ENCODE measurements around the gene BTBD9.

BTBD9 gene

DNA sequence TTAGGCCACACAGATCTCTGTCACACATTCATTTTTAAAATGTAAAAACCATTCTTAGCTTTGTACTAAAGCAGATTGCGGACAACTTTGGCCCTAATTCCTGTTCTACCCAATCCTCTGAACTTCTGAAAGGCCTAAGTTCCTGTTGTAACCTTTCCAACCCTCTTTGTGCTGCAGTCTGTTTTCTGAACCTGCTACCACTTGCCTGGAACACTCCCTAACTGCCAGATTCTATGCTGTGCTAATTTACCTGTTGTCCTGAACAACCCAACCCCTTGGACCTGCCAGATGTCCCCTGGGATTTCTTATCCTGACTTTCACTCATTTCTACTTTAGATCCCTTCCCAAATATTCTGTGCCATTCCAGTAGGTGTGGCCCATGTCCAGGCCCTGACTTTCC lies 421.5 kb downstream of the BTBD9 start:
- no peak for DNase-seq

DNA sequence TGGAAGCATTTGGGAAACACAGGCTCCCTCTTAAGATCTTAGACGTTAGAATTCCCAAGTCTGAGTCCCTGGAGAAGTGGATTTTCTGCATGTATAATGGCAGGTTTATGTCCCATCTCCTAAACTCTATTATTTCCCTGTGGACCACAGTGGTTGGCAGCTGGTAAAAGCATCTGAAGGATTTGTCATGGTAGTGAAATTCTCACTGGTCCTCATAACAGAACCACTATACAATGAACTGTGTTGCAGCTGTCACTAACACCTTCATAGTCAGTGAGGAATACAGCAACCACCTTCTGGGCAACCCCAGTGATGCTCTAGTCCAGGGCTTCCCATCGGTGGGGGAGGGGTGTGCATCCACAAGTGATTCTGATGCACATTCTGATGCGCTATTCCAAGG lies 423.3 kb downstream of the BTBD9 start:
- no peak for DNase-seq

DNA sequence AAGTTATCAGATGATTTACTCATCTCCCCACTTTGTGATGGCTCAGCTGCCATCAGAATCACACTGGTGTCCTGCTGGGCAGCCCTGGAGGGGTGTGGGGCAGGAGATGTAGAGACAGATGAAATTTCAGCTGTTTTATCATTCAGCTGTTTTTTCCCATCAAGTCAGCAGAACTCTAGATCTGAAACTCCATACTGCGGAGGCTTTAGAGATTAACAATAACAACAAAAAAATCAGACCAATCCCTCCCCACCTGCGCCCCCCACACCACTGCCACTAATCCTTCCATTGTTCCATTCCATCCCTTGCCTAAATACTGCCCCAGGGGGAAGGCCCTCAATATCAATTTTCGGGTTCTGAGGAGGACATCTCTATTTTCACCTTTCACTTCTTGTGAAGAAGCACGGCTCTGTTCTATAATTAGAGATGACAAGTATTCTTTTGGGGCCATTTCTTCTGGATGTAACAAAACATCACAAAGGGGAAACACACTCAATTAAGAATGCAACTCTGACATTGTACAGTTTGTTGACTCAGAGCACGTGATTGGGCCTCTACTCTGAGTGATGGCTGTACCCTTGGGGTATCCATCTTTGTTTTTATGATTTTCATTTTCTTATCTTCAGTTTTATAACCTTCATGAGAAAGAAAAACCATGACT lies 423.9 kb downstream of the BTBD9 start:
- no peak for DNase-seq

DNA sequence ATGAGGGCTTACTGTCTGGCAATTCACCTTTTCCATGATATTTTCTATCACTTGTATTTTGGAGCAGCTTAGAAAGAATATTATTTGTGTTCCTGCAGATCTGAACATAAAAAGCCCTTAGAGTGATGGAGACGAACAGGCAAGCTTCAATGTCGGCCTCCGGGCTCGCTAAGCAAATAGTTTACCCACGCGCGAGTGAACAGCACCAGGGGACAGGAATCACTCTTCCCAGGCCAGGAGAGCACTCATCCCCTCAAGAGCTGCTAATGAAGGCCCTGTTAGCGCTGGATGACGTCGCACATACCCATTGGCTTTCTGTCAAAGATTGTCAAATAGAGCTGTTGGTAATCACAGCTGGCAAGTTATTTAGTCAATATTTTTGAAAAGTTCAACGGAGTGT lies 424.5 kb downstream of the BTBD9 start:
- DNase-seq = no peak

DNA sequence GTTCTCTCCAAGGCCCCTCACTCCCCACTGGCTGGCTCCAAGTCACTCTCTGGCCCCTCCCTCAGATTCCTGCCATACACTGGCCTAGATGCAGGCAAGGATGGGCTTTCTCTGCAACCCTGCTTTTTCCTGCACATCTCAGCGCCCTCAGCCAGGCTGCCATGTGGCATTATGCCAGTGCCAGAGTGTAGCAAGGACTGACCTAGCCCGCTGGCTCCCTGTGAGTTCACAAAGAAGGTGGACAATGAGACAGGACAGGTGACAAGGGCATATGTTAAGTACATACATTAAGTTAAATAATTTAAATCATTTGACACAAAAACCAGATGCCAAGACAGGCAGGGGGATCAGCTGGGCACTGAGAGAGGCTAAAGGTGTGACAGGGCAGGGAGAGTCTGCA lies 425.6 kb downstream of the BTBD9 start:
- DNase-seq = no peak

- no peak for DNase-seq
Observed at GRCh38 chr6:38213251-38213658, 426.5 kb downstream of the BTBD9 start.

DNA sequence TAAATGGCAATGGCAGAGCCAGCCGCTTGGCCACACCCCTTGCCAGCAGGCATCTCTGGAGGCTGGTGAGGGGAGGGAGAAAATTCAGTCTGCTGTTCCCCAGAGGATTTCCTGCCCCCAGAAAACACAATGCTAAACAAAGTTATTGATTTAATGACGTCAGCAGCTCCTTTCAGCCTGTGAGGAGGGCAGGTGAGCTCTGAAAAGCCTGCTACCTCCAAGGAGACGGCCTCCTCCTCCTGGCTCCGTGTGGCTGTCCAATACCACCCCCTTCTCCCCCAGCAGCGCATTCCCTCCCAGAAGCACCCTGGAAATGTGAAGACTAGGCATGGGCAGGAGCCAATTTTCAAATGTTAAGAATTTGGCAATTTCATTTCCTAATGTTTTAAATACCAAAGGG lies 427.1 kb downstream of the BTBD9 start:
- DNase-seq = no peak

DNA sequence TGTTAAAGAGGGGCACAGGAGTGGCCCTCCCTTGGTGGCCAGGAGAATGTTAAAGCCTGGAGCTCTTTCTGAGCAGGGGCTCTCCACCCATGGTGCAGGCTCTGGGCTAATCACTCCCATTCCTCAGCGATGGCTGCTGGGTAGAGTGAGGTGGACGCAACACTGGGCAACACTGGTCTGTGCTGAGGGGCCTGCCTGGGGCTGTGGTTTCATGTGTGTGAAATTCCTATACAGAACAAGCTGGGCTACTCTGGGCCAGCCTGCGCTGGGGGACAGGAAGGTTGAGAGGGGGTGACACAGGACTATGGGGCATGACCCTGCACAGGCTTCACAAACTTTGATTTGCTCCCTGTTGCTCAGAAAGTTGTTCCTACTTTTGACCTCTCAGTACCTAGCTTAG lies 427.6 kb downstream of the BTBD9 start:
- DNase-seq = no peak

DNA sequence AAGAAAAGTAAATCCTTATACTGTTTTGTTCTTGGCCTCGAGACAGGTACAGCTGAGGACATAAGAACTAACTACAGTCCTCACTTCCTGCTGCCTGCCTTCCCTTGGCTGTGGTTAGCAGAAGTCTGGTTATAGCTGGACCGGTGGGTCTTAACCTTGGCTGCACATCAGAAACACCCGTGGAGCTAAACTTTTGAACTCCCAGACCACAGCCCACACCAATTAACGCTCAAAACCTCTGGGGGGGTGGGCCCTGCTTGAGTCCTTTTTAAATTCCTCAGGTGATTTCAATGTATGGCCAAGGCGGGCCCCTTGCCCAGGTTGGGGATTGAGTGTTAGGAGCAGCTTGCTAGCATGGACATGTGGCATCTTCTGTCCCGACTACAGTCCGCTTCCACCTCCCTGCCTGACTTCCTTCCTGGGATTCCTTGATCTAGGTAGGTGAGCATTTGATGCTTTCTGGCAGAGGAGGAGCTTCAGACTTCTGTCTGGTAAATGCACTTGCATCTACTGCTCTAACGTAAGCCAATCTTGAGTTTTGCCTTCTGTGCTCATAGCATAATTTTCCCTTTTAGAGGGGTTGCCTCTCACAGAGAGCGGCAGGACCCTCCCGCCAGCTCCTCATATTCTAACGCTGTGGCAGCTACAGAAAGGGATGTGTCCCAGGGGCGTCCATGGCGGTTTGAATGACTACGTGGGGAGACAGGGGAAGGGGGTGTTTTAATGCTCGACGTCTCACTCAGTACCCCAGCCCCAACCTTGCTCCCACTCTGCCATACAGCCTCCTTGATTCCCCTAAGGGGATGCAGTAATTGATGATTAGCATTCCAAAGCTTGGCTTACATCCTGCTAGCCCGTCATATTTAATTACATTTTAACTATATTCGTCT lies 430.1 kb downstream of the BTBD9 start:
- DNase-seq = no peak

DNA sequence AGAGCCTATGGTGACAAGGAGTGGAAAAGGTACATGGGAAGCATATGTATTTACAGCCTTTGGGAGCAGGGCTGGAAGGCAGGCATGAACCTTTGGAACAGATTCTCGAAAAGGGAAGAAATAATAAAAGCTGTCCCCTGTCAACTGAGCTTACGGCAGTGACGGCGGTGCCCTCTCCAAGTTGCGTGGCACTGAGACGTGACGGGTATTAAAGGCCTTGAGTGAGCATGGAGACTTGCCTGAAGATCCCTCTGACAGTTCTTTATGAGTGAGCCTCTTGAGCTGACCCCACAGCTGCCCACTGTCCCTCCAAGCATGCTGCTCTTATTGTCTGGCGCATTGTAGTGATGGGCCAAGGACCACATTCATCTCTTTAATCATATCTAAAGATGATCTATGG lies 431.7 kb downstream of the BTBD9 start:
- DNase-seq = no peak

- no peak for DNase-seq
Observed at GRCh38 chr6:38207375-38207774, 432.4 kb downstream of the BTBD9 start.

DNA sequence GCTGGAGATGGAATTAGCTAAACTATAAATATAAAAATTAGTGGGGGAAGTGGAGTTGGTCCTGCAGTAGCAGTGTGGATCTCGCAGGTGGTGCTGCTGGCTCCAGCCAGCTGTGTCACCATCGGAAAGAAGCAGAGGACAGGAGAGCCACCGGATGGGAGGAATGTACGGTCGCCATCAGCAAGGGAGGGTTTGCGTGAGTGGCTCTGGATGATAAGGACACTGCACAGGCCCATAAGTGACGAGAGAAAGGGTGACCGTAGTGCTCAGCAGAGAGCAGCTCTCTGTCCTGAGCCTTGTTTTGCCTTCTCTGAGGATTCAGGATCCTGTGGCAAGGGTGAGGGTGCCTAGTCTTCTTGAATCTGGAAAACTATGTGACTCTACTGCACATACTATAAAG lies 441.5 kb downstream of the BTBD9 start:
- no peak for DNase-seq

GRCh38 chr6:38195113-38195635 lies 444.6 kb downstream of the BTBD9 start:
- no peak for DNase-seq

- DNase-seq = no peak
Observed at GRCh38 chr6:38194589-38194988, 445.1 kb downstream of the BTBD9 start.

DNA sequence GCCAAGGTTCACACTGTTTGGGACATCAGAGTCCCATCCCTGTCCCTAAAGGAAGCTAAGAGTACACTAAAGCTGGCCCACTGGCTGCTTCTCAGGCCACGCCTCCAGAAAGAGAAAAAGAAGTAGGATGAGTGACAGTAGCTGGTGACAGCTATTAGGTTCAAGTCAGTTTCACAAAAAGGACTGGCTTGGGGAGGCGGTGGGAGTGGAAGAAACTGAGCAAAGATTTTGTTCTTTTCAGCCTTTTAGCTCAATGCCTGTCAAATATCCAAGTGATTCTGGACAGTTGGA lies 445.5 kb downstream of the BTBD9 start:
- no peak for DNase-seq

DNA sequence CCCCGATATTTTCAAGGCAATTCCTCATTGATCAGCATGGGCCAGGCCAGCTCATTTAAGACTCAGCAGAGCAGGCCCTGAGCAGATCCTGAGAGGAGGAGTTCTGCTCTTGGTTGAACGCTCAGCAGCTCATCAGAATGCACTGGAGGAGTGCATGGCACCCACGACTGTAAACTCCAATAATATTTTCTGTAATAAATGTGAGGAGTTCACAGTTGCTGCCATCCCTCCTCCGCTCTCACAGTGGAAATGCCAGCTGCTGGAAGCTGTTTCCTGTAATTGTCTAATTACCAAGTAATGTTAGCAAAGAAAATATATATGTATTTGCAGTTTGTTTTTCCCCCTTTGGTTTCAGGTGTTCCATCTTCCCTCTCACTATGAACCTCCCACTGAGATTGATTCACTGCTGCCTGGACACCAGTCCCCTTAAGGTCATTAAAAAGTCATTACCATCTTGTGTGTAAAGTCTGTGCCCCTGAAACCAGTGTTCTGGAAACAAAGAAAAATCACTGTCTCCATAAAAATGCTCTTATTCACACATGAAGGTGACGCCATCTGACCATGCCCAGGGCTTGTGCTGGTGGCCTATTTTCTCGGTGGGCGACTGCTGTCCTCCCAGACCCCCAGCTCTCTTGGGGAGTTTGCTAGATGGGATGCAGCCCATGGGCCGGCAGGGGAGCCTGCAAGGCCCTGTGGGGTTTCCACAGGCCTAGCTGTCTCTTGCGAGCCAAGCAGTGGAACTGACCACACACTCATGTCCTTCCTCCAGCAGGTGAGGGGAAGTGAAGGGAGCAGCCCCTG lies 446.0 kb downstream of the BTBD9 start:
- DNase-seq = no peak

DNA sequence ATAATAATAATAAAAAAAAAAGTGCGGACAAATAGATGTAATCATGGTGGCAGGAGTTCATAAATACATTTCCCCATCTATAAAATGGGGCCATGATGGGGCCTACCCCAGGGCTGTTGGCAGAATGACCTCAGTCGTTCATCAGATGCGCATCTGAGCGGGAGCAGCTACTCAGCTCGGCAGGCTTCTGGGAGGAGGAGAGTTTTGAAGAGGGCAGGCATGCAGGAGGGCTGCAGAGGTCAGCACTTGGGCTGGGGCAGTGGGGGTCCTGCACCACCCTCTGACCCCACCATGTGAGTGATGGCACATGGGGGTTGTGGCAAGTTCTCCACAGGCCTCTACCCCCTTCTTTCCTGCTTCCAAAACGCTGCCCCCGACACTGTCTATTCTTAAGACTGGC lies 446.7 kb downstream of the BTBD9 start:
- no peak for DNase-seq

- no peak for DNase-seq
Observed at GRCh38 chr6:38192487-38192886, 447.2 kb downstream of the BTBD9 start.

DNA sequence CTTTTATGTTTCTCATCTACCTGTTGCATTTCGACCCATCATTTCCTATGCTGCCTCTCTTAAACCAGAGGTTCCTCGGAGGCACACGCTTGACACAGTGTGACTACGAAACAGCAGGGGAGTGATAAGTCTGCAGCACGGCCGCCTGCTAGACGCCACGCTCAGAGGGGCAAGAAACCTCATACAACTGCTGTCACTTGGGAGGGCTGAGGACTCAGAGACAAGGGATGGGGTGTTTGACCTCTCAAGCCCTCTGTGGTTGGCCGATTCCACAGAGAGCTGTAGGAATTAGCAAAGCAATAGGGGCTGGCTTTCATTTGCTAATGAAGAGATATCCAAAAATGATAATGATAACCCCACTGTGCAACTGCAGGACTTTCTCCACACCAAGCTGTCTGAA lies 447.7 kb downstream of the BTBD9 start:
- no peak for DNase-seq

DNA sequence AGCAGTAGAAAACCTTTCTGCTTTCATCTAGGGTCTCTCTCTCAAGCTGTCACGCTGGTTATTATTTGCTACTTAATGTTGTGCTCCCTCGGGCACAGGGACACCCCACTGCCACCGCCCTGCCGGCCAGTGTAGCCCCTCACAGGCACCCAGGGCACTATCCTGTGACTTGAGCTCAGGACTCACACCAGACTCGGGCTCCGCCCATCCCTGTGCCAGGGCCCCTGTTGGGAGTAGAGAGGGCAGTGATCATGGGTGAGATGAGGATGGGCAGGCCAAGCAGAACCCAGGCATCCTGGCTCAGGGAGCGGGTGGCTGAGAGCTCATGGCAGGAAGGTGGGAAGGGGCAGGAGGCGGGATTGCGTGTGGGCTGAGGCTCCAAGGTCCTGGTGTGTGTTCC lies 448.3 kb downstream of the BTBD9 start:
- no peak for DNase-seq

DNA sequence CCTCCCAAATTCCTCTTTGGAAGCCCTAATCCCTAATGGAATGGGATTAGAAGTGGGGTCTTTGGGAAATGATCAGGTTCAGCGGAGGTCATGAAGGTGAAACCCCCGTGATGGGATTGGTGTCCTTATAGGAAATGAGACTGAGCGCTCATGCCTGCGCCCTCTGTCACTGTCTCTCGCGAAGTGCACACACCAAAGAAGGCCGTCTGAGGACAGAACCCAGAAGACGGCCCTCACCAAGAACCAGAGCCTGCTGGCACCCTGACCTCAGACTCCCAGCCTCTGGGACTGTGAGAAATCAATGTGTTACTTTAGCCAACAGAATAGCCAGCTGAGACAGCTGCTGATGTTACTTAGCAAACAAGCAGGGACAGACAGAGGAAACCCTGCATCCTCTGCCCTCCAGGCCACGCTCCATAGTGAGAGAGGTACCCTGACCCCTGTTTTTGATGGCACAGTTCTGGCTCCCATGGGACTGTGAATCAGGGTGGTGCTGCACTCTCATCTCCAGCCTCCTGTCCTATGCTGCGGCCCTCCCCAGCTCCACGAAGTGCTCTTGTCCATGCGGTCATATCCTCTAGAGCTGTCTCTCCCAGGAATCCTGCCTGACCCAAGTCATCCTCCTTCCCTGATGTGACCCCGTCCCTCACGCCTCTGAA lies 450.9 kb downstream of the BTBD9 start:
- no peak for DNase-seq

GRCh38 chr6:38187811-38188590 lies 451.7 kb downstream of the BTBD9 start:
- no peak for DNase-seq

All from GDM1 (cell line).